HG03064 (cell line): ENCODE data around the gene DTNBP1.

Experiments
- ATAC-seq: cut with Tn5 transposase; IDR thresholded peaks from one replicate; pipeline ENCODE4 v1.9.1; 2021; ENCODE audit warnings: low read depth; ENCODE audit not compliant: unreplicated experiment

Gene DTNBP1

DNA sequence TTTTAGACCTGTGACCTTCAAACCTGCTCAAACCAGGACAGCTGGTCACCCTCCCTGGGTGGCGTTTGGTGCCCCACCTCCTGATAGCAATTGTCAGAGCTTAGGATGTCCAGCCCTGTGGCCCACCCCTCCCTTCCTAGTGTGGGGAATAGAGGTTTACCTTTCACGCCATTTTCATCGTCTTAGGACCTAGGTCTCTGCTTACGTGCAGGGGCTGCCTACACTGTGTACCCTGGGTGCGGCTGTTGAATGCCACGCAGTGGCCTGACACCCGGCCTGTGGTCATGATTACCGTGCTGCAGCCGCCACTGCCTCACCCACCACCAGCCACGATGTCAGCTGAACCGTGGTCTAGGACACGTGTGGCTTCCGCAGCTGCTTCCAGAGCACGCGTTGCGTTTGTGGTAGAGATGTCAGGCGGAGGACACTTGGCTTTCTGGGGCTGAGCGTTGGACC is 157.3 kb downstream of the DTNBP1 start:
- no peak for ATAC-seq

DNA sequence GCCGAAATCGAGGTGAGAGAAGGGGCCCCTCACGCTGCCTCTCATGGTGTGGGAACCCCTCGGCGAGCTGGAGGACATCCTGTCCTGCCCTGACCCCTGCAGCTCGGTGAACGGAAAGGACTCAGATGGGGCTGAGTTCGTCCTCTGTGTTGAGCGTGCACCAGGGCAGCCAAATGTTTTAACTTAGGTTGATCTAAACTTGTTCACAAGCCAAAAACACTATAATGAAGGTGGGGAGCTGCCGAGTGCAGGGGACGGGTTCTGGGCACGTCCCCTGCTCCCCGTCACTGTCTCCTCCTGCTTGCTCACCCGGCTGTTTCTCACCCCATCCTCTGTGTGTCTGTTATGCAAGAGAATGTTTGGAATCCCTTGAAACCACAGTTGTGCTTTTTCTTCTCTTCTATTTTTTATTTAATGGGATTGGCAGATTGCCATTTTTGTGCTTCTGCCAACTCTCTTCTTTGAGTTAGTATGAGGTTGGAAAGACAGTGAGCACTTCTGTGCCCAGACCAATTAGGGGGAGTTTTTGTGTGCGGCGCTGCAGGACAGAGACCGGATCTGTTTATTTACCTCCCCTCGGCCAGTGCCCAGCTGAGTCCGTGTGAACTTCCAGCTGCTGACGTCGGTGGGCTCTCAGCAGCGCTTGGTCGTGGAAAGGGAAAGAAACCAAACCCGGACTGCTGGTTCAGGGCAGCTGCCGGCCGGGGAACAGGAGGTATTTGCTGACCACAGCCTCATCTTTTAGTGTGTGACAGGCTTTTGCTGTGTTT is 158.1 kb downstream of the DTNBP1 start:
- no peak for ATAC-seq

DNA sequence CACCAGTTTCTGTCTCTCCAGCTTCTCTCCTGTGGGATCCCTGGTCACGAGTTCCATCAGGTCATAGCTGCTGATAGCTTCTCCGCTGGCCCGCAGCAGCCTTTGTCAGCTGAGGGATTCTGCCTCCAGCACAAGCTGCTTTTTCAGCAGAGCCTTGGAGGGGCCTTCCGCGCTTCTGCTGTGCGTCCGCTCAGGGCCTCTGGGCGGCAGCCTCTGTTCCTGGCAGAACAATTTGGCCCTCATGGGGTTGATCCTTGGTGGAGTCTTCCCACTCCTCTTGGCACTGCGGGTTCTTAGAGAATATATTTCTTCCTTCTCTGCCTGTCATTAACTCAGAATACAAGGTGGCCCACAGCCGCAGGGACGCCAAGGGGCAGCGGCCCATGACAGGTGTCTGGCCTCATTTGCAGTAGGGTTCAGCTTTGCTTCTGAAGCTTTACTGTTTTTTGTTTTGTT is 158.8 kb downstream of the DTNBP1 start:
- no peak for ATAC-seq

DNA sequence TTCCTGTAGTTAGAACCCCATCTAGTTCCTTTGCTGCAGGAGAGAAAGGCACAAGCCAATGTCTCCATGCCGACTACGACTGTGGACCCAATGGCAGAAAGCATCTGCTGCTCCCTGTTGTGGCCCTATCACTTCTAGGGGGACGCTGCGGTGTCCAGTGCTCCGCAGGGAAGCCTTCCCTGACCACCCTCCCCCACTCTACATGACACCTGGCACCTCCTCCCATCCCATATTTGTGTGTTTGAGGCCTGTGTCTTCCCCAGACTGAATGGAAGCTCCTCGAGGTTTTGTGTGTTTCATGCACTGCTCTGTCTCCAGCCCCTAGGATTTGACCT is 159.5 kb downstream of the DTNBP1 start:
- no peak for ATAC-seq

DNA sequence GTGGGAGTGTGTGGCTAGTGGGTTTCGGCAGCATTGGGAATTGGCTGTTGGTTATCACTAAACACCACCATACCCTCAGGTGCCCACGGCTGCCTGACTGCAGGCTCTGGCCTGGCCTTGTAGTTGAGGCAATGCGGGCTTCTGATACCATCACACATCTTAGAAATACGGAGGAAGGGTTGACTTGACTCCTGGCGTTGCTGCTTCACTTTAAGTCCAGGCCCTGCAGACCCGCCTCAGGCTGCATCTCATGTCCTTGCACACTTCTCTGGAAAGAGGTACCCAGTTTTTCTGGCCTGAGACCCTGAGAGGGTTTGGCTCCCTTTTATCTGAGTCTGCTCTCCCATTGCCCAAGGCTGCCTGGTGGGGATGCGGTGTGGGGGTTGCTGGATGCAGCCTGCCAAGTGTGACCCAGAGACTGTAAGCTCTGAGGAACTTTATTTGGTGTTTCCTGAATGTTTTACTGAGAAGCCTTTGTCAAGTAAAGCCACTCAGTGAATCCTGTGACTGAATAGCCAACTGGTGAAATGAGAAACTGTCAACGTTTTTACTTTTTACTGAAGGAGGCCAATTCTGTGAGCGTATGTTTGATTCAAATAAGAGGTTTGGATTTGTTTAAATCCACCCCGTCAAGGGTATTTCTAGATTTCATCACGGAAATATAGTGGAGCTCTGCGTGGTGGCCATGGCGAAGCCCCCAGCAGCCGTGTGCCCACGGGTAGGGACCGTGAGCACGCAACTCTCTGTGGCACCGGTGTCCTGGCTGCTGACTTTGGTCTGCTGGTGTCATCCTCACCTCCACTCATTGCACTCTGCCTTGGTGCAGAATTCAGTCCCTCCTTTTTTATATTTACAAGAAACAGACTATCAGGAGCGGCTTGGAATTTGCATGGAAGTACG is 160.1 kb downstream of the DTNBP1 start:
- ATAC-seq: no peak

DNA sequence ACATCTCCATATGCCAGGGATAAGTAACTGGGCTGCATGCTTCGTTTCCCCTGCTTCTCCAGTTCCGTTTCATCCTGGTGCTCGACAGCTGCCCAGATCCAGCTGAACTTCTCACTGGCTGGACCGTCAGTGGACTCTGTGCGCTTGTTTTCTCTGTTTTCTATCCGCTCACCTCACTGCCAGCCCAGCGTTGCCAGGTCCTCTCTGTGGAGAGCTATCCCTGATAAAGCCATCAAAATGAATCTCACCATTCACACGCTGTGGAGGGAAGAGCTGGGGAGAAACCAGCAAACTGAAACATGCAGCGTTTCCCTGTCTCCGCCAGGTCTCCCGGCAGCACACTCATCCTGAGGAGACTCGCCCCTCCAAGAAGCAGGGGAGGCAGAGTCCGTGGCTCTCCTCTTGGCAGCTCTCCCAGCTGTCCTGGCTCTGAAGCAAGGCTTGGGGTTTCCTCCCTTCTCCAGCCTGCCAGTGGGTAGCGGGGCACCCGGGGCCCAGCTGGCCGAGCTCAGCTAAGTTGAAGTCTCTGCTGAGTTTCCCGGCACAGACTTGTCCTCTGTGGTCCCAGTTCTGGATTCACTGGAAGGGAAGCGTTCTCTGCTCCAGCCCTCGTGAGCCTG is 160.9 kb downstream of the DTNBP1 start:
- ATAC-seq: no peak

DNA sequence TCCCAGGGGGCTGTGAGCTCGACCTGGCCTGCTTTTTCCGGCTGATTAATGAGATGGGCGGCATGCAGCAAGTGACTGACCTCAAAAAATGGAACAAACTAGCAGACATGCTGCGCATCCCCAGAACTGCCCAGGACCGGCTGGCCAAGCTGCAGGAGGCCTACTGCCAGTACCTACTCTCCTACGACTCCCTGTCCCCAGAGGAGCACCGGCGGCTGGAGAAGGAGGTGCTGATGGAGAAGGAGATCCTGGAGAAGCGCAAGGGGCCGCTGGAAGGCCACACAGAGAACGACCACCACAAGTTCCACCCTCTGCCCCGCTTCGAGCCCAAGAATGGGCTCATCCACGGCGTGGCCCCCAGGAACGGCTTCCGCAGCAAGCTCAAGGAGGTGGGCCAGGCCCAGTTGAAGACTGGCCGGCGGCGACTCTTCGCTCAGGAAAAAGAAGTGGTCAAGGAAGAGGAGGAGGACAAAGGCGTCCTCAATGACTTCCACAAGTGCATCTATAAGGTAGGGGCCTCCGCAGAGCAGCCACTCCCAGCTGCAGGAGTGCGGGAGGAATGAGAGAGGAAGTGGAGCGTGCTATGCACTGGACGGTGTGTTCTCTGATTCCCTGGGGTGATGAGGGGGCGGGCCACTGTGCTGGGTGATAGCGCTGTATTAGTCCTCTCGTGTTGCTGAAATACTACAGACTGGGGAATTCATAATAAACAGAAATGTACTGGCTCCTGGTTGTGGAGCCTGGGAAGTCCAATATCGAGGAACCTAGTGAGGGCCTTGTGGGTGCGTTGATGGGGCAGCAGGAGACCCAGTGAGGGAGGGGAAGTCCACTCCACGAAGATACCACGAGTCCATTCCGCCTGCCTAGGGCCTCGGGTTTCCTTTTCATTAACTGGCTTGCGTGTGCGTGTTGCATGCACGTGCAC is 161.7 kb downstream of the DTNBP1 start:
- no peak for ATAC-seq

DNA sequence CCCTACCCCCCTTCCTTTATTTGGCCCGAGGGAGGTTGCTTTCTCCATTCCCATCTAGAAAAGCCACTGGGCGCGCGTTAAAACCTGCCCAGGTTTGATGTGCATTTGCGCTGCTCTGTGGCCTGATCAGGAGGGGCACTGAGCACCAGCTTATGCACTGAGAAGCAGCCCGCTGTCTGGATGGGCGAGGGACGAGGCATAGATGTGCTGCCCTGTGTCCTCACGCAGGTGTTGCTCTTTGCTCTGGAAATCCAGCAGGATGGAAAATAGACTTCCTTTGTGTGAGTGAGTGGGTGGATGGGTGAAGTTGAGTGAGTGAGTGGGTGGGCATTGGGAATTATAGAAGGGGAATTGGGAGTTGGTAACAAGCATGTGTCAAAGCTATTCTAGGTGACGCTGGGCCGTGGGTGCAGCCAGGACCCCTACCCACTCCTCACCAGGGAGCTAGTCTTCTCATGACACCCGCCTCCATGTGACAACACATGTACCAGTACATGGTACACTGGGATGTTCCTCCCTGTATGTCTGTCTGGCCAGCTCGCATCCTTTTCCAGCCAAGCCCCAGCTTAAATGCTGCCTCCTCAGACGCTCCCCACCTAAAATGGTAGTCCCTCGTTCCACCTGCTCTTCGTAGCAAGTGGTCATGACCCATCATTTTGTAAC is 162.6 kb downstream of the DTNBP1 start:
- ATAC-seq: no peak

DNA sequence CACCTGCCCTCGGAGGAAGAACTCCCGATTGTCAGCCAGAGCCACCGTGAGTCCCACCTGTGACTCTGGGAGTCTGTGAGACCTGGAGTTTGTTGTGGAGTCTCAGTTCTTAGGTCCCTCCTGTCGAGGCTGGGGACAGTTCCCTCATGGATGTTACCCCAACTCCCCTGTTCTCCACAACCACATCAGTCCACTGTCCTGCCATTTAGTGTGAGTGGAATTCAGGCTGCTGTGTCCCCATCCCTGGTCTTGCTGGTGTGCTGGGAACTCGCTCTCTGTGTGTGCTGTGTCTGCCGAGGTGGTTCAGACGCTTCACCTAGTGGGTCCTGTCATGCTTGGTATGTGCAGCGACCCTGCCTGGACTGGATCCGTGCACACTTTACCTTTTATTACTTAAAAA is 163.2 kb downstream of the DTNBP1 start:
- no peak for ATAC-seq

DNA sequence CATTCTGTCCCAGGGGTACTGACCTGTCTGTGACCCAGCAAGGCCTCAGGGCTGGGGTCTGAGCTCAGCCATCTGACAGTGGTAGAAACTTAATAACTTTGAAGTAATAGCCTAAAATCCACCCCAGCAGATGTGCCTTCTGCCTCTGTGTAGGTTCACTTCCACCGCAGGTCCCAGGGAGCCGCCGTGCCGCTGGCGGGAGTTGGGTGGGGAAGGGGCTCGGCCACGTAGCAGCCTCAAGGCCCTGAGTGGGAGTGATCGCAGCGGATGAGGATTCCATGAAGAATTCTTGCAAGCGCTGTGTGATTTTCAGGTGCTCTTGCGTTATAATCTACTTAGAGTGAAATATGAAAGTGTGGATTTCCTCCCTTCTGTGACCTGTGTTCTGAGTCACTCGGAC is 163.7 kb downstream of the DTNBP1 start:
- ATAC-seq: no peak

DNA sequence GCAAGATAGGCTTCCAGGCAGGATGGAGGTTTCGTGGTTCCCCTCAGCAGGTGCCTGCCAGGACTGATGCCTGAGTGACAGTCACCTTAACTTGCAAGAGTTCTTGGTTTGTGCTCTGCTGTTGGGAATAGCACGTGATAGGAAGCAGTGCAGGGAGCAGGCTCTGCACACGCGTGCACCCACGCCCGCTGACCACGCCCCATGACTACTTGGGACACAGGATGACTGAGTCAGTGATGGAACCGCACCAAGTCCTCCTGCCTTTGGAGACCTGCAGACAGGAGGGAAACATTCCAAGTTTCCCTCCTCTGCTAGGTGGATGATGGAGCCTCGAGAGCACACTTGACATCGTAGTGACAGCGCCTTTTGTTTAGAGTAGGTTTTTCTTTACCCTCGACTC is 164.2 kb downstream of the DTNBP1 start:
- ATAC-seq: no peak

DNA sequence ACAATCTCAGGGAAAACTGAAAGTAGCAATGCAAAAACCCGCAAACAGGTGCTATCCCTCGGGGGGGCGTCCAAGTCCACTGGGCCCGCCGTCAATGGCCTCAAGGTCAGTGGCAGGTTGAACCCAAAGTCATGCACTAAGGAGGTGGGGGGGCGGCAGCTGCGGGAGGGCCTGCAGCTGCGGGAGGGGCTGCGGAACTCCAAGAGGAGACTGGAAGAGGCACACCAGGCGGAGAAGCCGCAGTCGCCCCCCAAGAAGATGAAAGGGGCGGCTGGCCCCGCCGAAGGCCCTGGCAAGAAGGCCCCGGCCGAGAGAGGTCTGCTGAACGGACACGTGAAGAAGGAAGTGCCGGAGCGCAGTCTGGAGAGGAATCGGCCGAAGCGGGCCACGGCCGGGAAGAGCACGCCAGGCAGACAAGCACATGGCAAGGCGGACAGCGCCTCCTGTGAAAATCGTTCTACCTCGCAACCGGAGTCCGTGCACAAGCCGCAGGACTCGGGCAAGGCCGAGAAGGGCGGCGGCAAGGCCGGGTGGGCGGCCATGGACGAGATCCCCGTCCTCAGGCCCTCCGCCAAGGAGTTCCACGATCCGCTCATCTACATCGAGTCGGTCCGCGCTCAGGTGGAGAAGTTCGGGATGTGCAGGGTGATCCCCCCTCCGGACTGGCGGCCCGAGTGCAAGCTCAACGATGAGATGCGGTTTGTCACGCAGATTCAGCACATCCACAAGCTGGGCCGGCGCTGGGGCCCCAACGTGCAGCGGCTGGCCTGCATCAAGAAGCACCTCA is 166.3 kb downstream of the DTNBP1 start:
- no peak for ATAC-seq

DNA sequence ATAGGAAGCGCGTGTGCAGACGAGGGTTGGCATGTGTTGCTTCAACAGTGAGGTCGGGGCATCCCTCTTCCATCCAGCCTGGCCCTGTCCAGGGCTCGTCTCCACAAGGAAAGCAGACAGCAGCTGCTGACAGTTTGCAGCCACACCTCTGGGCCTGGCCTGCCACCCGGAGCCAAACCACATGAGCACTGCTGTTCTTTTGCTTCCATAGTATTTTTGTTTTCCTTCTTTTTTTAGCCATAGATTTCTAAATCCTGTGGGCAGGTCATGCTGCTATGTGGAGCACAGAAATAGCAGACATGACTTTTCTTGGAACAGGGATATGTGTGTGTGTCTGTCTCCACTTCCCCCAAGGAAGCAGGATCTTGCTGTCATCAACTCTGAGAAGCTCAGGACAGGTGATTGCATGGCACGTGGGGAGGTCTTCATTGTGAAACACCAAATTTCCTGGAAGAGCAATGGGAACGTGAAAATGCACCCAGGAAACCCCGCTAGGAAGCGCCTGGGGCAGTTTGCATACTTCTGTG is 167.4 kb downstream of the DTNBP1 start:
- no peak for ATAC-seq

DNA sequence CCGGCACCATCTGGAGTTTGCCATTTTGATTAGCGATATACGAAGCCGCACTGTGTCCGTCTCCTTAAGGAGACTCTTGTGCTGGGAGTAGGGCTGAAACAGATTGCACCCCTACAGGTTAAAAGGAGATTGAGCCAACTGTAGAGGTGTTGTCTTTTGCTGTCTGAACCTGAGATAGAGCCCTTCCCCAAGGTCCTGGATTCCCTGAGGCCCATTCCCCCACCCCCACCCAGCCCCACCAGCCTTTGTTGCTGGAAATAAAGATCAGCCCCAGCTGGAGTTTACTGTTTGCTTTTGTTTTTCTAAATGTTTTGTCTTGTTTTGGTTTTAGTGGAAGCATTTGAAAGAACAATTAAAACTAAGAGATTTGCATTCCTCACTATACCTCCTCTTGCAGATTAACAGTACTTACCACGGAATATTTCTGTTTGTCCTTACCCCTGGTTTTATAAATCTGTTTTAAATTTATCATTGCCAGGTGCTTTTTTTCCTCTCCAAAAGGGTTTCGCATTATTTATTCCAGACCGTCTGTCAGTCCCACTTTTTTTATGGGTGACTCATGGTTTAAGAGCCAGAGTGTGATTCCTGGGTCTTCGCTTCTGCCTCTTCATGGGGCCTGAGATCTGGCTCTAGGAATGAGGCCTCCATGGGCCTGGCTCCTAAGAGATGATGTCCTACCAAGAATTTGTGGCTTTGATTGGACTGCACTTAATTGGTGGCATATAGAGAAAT is 169.2 kb downstream of the DTNBP1 start:
- ATAC-seq: no peak

DNA sequence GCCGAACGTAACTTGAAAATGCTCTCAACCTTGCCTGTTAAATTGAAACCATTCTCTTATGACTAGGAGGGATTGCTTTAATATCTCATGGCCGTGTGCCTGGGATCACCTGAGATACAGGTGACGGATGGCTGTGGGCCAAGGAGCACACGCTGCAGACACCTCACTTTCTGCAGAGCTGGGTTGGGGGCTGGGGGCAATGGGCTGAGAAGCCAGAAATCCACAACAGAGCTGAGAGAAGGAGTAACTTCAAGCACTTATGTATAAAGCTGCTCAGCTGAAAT is 170.9 kb downstream of the DTNBP1 start:
- ATAC-seq: no peak

DNA sequence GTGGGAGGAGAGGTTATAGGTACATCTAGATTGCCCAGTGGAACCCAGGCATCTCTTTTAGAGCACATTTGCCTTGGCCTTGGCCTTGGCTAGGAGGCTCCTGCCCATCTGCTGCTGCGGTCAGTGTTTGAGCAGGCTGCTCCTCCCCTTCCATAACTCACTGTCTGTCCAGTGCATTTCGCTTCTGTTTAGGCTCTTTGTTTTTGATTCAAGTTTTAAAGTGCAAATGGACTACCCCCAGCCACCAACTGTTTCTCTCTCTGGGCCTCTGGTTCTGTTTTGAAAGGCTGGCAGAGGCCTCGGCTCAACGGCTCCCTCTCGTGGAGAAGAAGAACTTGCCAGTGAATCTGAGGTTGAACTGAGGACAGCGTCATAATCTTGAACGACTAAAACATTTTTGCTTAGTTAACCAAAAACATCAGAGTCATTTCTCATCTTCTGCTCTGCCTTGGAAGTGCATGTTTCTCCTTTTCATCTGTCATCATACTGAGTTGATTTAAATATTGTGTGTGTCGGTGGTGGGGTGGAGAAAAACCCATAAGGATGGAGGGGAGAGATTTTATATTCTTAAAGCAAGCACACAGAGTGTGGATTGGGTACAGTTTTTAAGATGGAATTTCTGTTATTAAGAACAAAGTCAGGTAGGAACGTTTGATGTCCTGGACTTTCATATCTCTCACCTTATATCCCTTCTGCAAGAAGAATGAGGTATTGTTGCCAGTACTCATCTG is 171.4 kb downstream of the DTNBP1 start:
- no peak for ATAC-seq

DNA sequence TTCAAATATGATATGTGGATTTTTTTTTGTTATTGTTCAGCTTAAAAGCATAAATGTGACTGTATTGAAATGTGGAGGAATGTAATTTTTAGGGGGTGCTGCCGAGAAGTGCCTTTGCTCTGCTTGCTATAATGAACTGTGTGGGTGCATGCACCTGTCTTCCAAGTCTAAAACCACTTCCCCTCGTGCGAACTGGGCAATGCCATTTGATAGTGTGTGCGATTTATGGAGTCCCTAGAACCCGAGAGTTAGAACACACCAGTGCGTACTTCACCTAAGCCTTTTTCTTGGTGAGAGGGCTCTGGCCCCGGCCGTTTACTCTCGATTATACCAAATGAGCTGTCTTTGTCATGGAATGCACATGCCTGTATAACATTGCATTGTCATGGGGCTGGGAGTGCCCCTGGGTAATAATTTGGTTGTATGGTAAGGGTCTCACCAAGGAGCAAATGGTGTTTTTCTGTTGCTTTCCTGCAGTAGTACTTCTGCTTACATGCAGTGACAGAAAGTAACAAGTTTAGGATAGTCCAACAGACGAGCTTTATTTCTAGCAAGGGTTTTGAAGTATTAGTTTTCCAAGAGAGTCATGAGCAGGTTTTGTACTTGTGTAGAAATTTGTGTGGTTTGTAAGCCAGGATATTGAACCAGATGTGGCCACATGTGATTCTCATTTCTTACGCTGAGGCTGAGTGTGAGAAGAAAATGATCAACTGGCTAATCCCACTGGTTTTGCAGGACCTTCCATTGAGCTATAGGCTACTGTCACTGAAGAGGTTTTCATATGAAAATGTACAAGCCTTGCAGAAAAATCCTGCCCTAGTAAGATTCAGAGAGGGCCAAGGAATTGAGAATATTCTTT is 172.4 kb downstream of the DTNBP1 start:
- ATAC-seq: no peak
